HCT116 (cell line): ENCODE measurements around the gene SAMD15. TPM values are rescaled to one million over a fixed set of nuclear protein-coding genes. Genes with fewer than 3 reads are reported as not detected.

ENCODE experiments used
- ATAC-seq: fragments of 200-7000 bp; cut with Tn5 transposase; 2 replicates; pipeline ENCODE4 v1.9.1; 2020; ENCODE audit warnings: mild to moderate bottlenecking, moderate library complexity
- BruUV-seq: library from RNA; stranded (reverse); fragments of 400-500 nt; replicated peaks from 2 replicates; lab custom pipeline; 2021; lab: Mats Ljungman, UMichigan
- CTCF ChIA-PET: fragments of 300-600 bp; sonication (Branson Sonifier 250); formaldehyde crosslinking; loops from one replicate; lab custom pipeline; 2021; ENCODE audit warnings: antibody characterized with exemption; lab: Charles Lee
- POLR2A ChIA-PET: fragments of 300-600, 350-600 bp; sonication (Branson Sonifier 250); formaldehyde crosslinking; loops from one replicate; lab custom pipeline; 2021; ENCODE audit warnings: antibody characterized with exemption; lab: Charles Lee
- RAD21 ChIA-PET, 2 experiments: fragments of 300-600 bp; sonication (Branson Sonifier 250); formaldehyde crosslinking; loops; one replicate each; lab custom pipeline; 2023; ENCODE audit warnings: low total read pairs in 2 of 2; ENCODE audit not compliant: uncharacterized antibody in 2 of 2, unreplicated experiment in 2 of 2, low non-redundant PET in 1 of 2; lab: Charles Lee
- DNase-seq: peaks from one replicate; pipeline ENCODE4 v3.0.0-alpha.2; 2010; ENCODE audit warnings: low read depth, low spot score
- H2AFZ ChIP-seq: fragments of 200-600 bp; shearing (Covaris generic), sonication (generic); 2 replicates; pipeline ENCODE4 v1.6.1; 2017; ENCODE audit warnings: low read depth, mixed run types, mixed read lengths, antibody characterized with exemption, low read length; ENCODE audit not compliant: poor library complexity, severe bottlenecking
- H3K27ac ChIP-seq: 2 replicates; pipeline ENCODE4 v1.5.1; 2012; ENCODE audit warnings: low read depth, low read length
- H3K27me3 ChIP-seq: fragments of 200-600 bp; sonication (generic); 2 replicates; pipeline ENCODE4 v1.6.1; 2016; ENCODE audit warnings: mixed run types, low read length, mixed read lengths; ENCODE audit not compliant: insufficient read depth
- H3K36me3 ChIP-seq, 2 experiments: fragments of 200-500 bp in 1 of 2; fragments of 200-600 bp in 1 of 2; sonication (Bioruptor generic) in 1 of 2; sonication (generic) in 1 of 2; 2 replicates each; pipeline versions ENCODE4 v1.5.1 to v1.6.1; 2014 to 2016; ENCODE audit warnings: low read length in 2 of 2, inconsistent platforms in 1 of 2, mixed read lengths in 1 of 2, mixed run types in 1 of 2; ENCODE audit not compliant: insufficient read depth in 2 of 2, control insufficient read depth in 1 of 2
- H3K4me1 ChIP-seq, 2 experiments: fragments of 200-600 bp in 1 of 2; sonication (generic) in 1 of 2; 2 replicates each; pipeline versions ENCODE4 v1.5.1 to v1.6.1; 2012 to 2017; ENCODE audit warnings: low read length in 2 of 2, inconsistent platforms in 1 of 2, mild to moderate bottlenecking in 1 of 2, mixed read lengths in 1 of 2, mixed run types in 1 of 2, moderate library complexity in 1 of 2; ENCODE audit not compliant: insufficient read depth in 2 of 2, control insufficient read depth in 1 of 2
- H3K4me2 ChIP-seq: fragments of 200-600 bp; sonication (generic); 2 replicates; pipeline ENCODE4 v1.6.1; 2017; ENCODE audit warnings: mixed run types, low read length, mixed read lengths
- H3K4me3 ChIP-seq, 2 experiments: fragments of 200-600 bp in 1 of 2; sonication (generic) in 1 of 2; replicated peaks in 1 of 2; 2 replicates each; pipeline ENCODE4 v1.5.1; 2011 to 2016; ENCODE audit warnings: low read length in 2 of 2, control low read depth in 1 of 2, low read depth in 1 of 2, mild to moderate bottlenecking in 1 of 2, mixed read lengths in 1 of 2, mixed run types in 1 of 2
- H3K79me2 ChIP-seq: fragments of 200-600 bp; sonication (generic); 2 replicates; pipeline ENCODE4 v1.6.1; 2017; ENCODE audit warnings: mild to moderate bottlenecking, mixed run types, low read length, moderate library complexity, mixed read lengths; ENCODE audit not compliant: insufficient read depth
- H3K9ac ChIP-seq: fragments of 200-600 bp; sonication (generic); 2 replicates; pipeline ENCODE4 v1.6.1; 2016; ENCODE audit warnings: low read length, mixed read lengths
- H3K9me2 ChIP-seq: fragments of 200-600 bp; sonication (generic), shearing (Covaris generic); 2 replicates; pipeline ENCODE4 v1.6.1; 2017; ENCODE audit warnings: mixed run types, mild to moderate bottlenecking, moderate library complexity; ENCODE audit not compliant: insufficient read depth
- H3K9me3 ChIP-seq, 2 experiments: fragments of 200-500 bp in 1 of 2; fragments of 200-600 bp in 1 of 2; sonication (Bioruptor generic) in 1 of 2; sonication (generic) in 1 of 2; 2 replicates each; pipeline ENCODE4 v1.6.1; 2014 to 2017; ENCODE audit warnings: low read length in 2 of 2, mixed read lengths in 2 of 2, inconsistent platforms in 1 of 2, low read depth in 1 of 2, mild to moderate bottlenecking in 1 of 2, mixed run types in 1 of 2, moderate library complexity in 1 of 2; ENCODE audit not compliant: control insufficient read depth in 1 of 2, insufficient read depth in 1 of 2
- H4K20me1 ChIP-seq: fragments of 200-600 bp; sonication (generic), shearing (Covaris generic); 2 replicates; pipeline ENCODE4 v1.6.1; 2017; ENCODE audit warnings: mixed run types, mild to moderate bottlenecking, moderate library complexity; ENCODE audit not compliant: insufficient read depth
- CEBPB ChIP-seq: IDR thresholded peaks from 2 replicates; pipeline ENCODE4 v1.6.1; 2012; ENCODE audit warnings: low read depth
- CTCF ChIP-seq, 3 experiments: fragments of 200-600 bp in 1 of 3; sonication (generic) in 1 of 3; IDR thresholded peaks in 2 of 3; conservative IDR thresholded peaks in 1 of 3; 2 replicates each; pipeline ENCODE4 v1.5.1; 2012 to 2017; ENCODE audit warnings: low read depth in 2 of 3, low read length in 2 of 3, antibody characterized with exemption in 1 of 3, borderline replicate concordance in 1 of 3, control low read depth in 1 of 3, mild to moderate bottlenecking in 1 of 3, mixed read lengths in 1 of 3, mixed run types in 1 of 3, moderate library complexity in 1 of 3; ENCODE audit not compliant: insufficient read depth in 1 of 3
- EGR1 ChIP-seq: IDR thresholded peaks from 2 replicates; pipeline ENCODE4 v1.6.1; 2012; ENCODE audit warnings: low read depth
- ELF1 ChIP-seq: IDR thresholded peaks from 2 replicates; pipeline ENCODE4 v1.6.1; 2012; ENCODE audit warnings: low read depth, borderline replicate concordance
- EZH2 ChIP-seq: fragments of 200-600 bp; sonication (generic); IDR thresholded peaks from 2 replicates; pipeline ENCODE4 v1.6.1; 2017; ENCODE audit warnings: antibody characterized with exemption, mixed run types
- EZH2phosphoT487 ChIP-seq: fragments of 200-600 bp; IDR thresholded peaks from 2 replicates; pipeline ENCODE4 v1.6.1; 2018; ENCODE audit warnings: antibody characterized with exemption, borderline replicate concordance
- MAX ChIP-seq: IDR thresholded peaks from 2 replicates; pipeline ENCODE4 v1.6.1; 2012
- POLR2A ChIP-seq: IDR thresholded peaks from 2 replicates; pipeline ENCODE4 v1.7.0; 2011; ENCODE audit warnings: borderline replicate concordance; ENCODE audit not compliant: insufficient read depth, insufficient read length; ENCODE audit errors: extremely low read depth
- POLR2AphosphoS5 ChIP-seq: IDR thresholded peaks from 2 replicates; pipeline ENCODE4 v1.6.1; 2011; ENCODE audit warnings: mild to moderate bottlenecking, low read depth, low read length, moderate library complexity
- RAD21 ChIP-seq: IDR thresholded peaks from 2 replicates; pipeline ENCODE4 v1.6.1; 2012; ENCODE audit warnings: low read depth, mild to moderate bottlenecking
- REST ChIP-seq: IDR thresholded peaks from 2 replicates; pipeline ENCODE4 v1.6.1; 2012; ENCODE audit warnings: low read depth
- SIN3A ChIP-seq: IDR thresholded peaks from 2 replicates; pipeline ENCODE4 v1.6.1; 2012; ENCODE audit warnings: low read depth
- SP1 ChIP-seq: IDR thresholded peaks from 2 replicates; pipeline ENCODE4 v1.6.1; 2012; ENCODE audit warnings: low read depth
- TCF7L2 ChIP-seq: IDR thresholded peaks from 2 replicates; pipeline ENCODE4 v1.7.0; 2011; ENCODE audit warnings: borderline replicate concordance, inconsistent platforms; ENCODE audit not compliant: insufficient read depth, insufficient read length; ENCODE audit errors: extremely low read depth
- YY1 ChIP-seq: IDR thresholded peaks from 2 replicates; pipeline ENCODE4 v1.6.1; 2011; ENCODE audit warnings: low read length, low read depth, moderate library complexity, mild to moderate bottlenecking; ENCODE audit not compliant: insufficient replicate concordance; ENCODE audit errors: extremely low read depth
- ZBTB33 ChIP-seq: IDR thresholded peaks from 2 replicates; pipeline ENCODE4 v1.6.1; 2011; ENCODE audit warnings: mild to moderate bottlenecking, low read length, moderate library complexity; ENCODE audit not compliant: insufficient replicate concordance; ENCODE audit errors: extremely low read depth
- ZFX ChIP-seq: fragments of 450-650 bp; IDR thresholded peaks from 2 replicates; pipeline ENCODE4 v1.6.1; 2017
- intact Hi-C: fragments of 100-400 bp; cut with micrococcal nuclease; formaldehyde crosslinking; loops from 2 replicates; pipeline ENCODE4 v1.10.0; 2022
- total RNA-seq: library from RNA; stranded (reverse); gene quantifications from one replicate; pipeline ENCODE4 v1.2.1, GENCODE V29; 2021; ENCODE audit not compliant: unreplicated experiment

Gene SAMD15
- total RNA-seq, 1 experiment from 2014 or later, result 1.9 TPM

GRCh38 chr14:77390188-77390587, 13.0 kb downstream of the SAMD15 start:
- no peak overlapping the region for H3K27ac ChIP-seq
- no peak overlapping the region for H3K4me2 ChIP-seq
- no peak overlapping the region for H2AFZ ChIP-seq
- H3K9me3 ChIP-seq, result no peaks in the 10 kb centered on the region
- RAD21 ChIA-PET, result no interaction called here
- no peaks in the 10 kb centered on the region for H3K4me1 ChIP-seq
- POLR2A ChIA-PET, result no interaction called here
- no peaks in the 10 kb centered on the region for H3K27me3 ChIP-seq
- CTCF ChIA-PET, result no interaction called here
- no peaks in the 10 kb centered on the region for H3K9me2 ChIP-seq
- intact Hi-C loops, result no loop called here
- ATAC-seq, result no peak
- TF ChIP-seq POLR2A (no peak), YY1 (no peak), MAX (no peak), REST (no peak), ZFX (no peak), POLR2AphosphoS5 (no peak), ELF1 (no peak), RAD21 (no peak), SP1 (no peak), CEBPB (no peak), EGR1 (no peak), ZBTB33 (no peak), SIN3A (no peak), EZH2phosphoT487 (no peak), CTCF (IDR thresholded peaks at IDR 0.05 in 2 of 3, conservative IDR thresholded peaks at IDR 0.05 in 1 of 3; ENCODE audit: borderline replicate concordance in 1 of 3, insufficient read depth in 1 of 3, low read depth in 2 of 3, low read length in 2 of 3) (no peak), TCF7L2 (no peak), EZH2 (no peak)
- TF ChIP-seq, all 23 proteins: peak for 0
- no peak for DNase-seq
- Histone ChIP-seq H3K36me3 (no peaks in the 10 kb centered on the region), H4K20me1 (no peaks in the 10 kb centered on the region), H3K9ac (no peak overlapping the region), H3K79me2 (no peaks in the 10 kb centered on the region), H3K4me3 (no peak overlapping the region)
- BruUV-seq, result no TSS peak
